Neural cell (in vitro differentiated cells): Measurements from ENCODE around the gene C16orf86. TPM values are rescaled to one million over a fixed set of nuclear protein-coding genes. Genes with fewer than 3 reads are reported as not detected.
A peak's percentile ranks its signal among the peaks of the same experiment; 100 is the strongest.

Experiments
- H2AFZ ChIP-seq: fragments of 200-600, 300-800 bp; sonication (generic), shearing (Covaris generic); 2 replicates; pipeline ENCODE4 v1.6.0; 2014; ENCODE audit warnings: low read depth, mild to moderate bottlenecking, antibody characterized with exemption, low read length, moderate library complexity
- H3F3A ChIP-seq: fragments of 200-600 bp; shearing (Covaris generic); 2 replicates; pipeline ENCODE4 v1.6.1; 2016; ENCODE audit warnings: mild to moderate bottlenecking, moderate library complexity, mixed read lengths, antibody characterized with exemption, low read length; ENCODE audit not compliant: insufficient read depth, poor library complexity, severe bottlenecking
- H3K27ac ChIP-seq: fragments of 200-600, 300-800 bp; sonication (generic), shearing (Covaris generic); 2 replicates; pipeline ENCODE4 v1.5.1; 2014; ENCODE audit warnings: mild to moderate bottlenecking, low read length, moderate library complexity
- H3K27me3 ChIP-seq: fragments of 300-800, 200-600 bp; sonication (generic), shearing (Covaris generic); 2 replicates; pipeline ENCODE4 v1.6.0; 2014; ENCODE audit warnings: mild to moderate bottlenecking, low read depth, low read length, moderate library complexity; ENCODE audit not compliant: insufficient read depth
- H3K36me3 ChIP-seq: fragments of 300-800, 200-600 bp; sonication (generic), shearing (Covaris generic); 2 replicates; pipeline ENCODE4 v1.5.1; 2014; ENCODE audit warnings: mild to moderate bottlenecking, antibody characterized with exemption, low read length, moderate library complexity; ENCODE audit not compliant: insufficient read depth
- H3K4me2 ChIP-seq: fragments of 300-800, 200-600 bp; sonication (generic), shearing (Covaris generic); 2 replicates; pipeline ENCODE4 v1.6.0; 2014; ENCODE audit warnings: mild to moderate bottlenecking, low read length
- H3K4me3 ChIP-seq: fragments of 300-800, 200-600 bp; sonication (generic), shearing (Covaris generic); 2 replicates; pipeline ENCODE4 v1.5.1; 2014; ENCODE audit warnings: mild to moderate bottlenecking, low read length, moderate library complexity
- H3K79me2 ChIP-seq: fragments of 200-600 bp; shearing (Covaris generic); replicated peaks from 2 replicates; pipeline ENCODE4 v1.6.0; 2014; ENCODE audit warnings: mild to moderate bottlenecking, low read length, moderate library complexity; ENCODE audit not compliant: insufficient read depth
- H3K9ac ChIP-seq: fragments of 300-800, 200-600 bp; sonication (generic), shearing (Covaris generic); 2 replicates; pipeline ENCODE4 v1.6.1; 2016; ENCODE audit warnings: mild to moderate bottlenecking, low read length, mixed read lengths
- H3K9me2 ChIP-seq: fragments of 200-600 bp; shearing (Covaris generic); 2 replicates; pipeline ENCODE4 v1.6.1; 2016; ENCODE audit warnings: mild to moderate bottlenecking, low read length, mixed read lengths; ENCODE audit not compliant: insufficient read depth
- H3K9me3 ChIP-seq: fragments of 200-600, 300-800 bp; sonication (generic), shearing (Covaris generic); 2 replicates; pipeline ENCODE4 v1.6.1; 2016; ENCODE audit warnings: mild to moderate bottlenecking, mixed run types, low read length, moderate library complexity, mixed read lengths
- H4K20me1 ChIP-seq: fragments of 200-600 bp; shearing (Covaris generic); 2 replicates; pipeline ENCODE4 v1.6.1; 2016; ENCODE audit warnings: mild to moderate bottlenecking, mixed run types; ENCODE audit not compliant: insufficient read depth
- EP300 ChIP-seq: fragments of 450-650 bp; conservative IDR thresholded peaks from 2 replicates; pipeline ENCODE4 v1.6.1; 2014; ENCODE audit warnings: antibody characterized with exemption, mild to moderate bottlenecking, moderate library complexity; ENCODE audit not compliant: poor library complexity, severe bottlenecking
- EZH2 ChIP-seq: fragments of 200-600, 300-800 bp; shearing (Covaris generic), sonication (generic); IDR thresholded peaks from 2 replicates; pipeline ENCODE4 v1.6.1; 2014; ENCODE audit warnings: antibody characterized with exemption, low read length, borderline replicate concordance, mild to moderate bottlenecking; ENCODE audit not compliant: insufficient read depth, poor library complexity, severe bottlenecking
- MXI1 ChIP-seq: fragments of 450-650 bp; conservative IDR thresholded peaks from 2 replicates; pipeline ENCODE4 v1.6.1; 2014; ENCODE audit warnings: antibody characterized with exemption, mild to moderate bottlenecking; ENCODE audit not compliant: poor library complexity, severe bottlenecking
- POLR2AphosphoS5 ChIP-seq: IDR thresholded peaks from 2 replicates; pipeline ENCODE4 v1.6.1; 2012
- RAD21 ChIP-seq: fragments of 450-650 bp; conservative IDR thresholded peaks from 2 replicates; pipeline ENCODE4 v1.6.1; 2014; ENCODE audit warnings: antibody characterized with exemption, mild to moderate bottlenecking, moderate library complexity
- REST ChIP-seq: IDR thresholded peaks from 2 replicates; pipeline ENCODE4 v1.6.1; 2012; ENCODE audit warnings: borderline replicate concordance
- TAF1 ChIP-seq: IDR thresholded peaks from 2 replicates; pipeline ENCODE4 v1.6.1; 2012; ENCODE audit warnings: low read depth
- polyA plus RNA-seq: library from polyadenylated mRNA; depleted of rRNA; stranded (reverse); fragments of >200 nt; gene quantifications from 2 replicates; pipeline ENCODE4 v1.2.3, GENCODE V29; 2014
- TF ChIP-seq, protein P1 (sequence below): fragments of 450-650 bp; IDR thresholded peaks from 2 replicates; pipeline ENCODE4 v1.5.1; 2014; ENCODE audit warnings: antibody characterized with exemption, mild to moderate bottlenecking, moderate library complexity; ENCODE audit not compliant: poor library complexity, severe bottlenecking

Gene C16orf86
- polyA plus RNA-seq, 1 donor from 2014 or later = 2.4 TPM

DNA sequence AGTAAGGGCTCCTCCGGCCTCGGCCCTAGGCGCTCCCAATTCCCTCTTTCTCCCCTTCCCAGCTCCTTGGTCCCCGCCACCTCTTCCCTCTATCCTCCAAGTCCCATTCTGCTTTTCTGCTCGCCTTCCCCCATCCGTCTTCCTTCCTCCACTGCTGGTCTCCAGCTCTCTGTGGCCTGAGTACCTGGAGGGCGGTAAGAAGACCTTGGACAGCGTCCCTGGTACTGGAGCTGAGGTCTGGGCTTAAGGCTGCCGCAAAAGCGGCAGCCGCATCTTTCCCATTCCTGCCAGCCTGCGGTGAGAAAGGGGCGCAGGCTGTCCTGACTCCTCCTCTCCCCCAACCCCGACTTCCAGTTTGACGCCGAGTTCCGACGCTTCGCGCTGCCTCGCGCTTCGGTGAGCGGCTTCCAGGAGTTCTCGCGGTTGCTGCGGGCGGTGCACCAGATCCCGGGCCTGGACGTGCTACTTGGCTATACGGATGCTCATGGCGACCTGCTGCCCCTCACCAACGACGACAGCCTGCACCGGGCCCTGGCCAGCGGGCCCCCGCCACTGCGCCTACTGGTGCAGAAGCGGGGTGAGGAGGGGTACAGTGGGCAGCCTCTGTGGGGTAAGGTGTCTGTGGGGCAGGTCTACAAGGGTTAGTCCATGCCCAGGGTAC lies 5.4 kb upstream of the C16orf86 start:
- Histone ChIP-seq H3K4me2 (peak overlapping the region; percentile 80), H3K27me3 (no peaks in the 10 kb centered on the region), H3K4me3 (peak overlapping the region; percentile 100), H3F3A (no peaks in the 10 kb centered on the region), H3K9me3 (no peaks in the 10 kb centered on the region), H3K27ac (peak overlapping the region; percentile 97), H3K79me2 (peaks cover 15% of the 10 kb centered on the region), H3K9ac (peak overlapping the region; percentile 96), H3K9me2 (no peaks in the 10 kb centered on the region), H4K20me1 (no peaks in the 10 kb centered on the region), H2AFZ (peak overlapping the region; percentile 68), H3K36me3 (no peaks in the 10 kb centered on the region)
- TF ChIP-seq, protein P1, sequence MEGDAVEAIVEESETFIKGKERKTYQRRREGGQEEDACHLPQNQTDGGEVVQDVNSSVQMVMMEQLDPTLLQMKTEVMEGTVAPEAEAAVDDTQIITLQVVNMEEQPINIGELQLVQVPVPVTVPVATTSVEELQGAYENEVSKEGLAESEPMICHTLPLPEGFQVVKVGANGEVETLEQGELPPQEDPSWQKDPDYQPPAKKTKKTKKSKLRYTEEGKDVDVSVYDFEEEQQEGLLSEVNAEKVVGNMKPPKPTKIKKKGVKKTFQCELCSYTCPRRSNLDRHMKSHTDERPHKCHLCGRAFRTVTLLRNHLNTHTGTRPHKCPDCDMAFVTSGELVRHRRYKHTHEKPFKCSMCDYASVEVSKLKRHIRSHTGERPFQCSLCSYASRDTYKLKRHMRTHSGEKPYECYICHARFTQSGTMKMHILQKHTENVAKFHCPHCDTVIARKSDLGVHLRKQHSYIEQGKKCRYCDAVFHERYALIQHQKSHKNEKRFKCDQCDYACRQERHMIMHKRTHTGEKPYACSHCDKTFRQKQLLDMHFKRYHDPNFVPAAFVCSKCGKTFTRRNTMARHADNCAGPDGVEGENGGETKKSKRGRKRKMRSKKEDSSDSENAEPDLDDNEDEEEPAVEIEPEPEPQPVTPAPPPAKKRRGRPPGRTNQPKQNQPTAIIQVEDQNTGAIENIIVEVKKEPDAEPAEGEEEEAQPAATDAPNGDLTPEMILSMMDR = peak; percentile 19
- TF ChIP-seq POLR2AphosphoS5 = no peak
- no peak for TF ChIP-seq MXI1
- peak; percentile 11 for TF ChIP-seq RAD21
- peak; percentile 52 for TF ChIP-seq REST
- TF ChIP-seq TAF1 = no peak
- TF ChIP-seq EP300 = no peak

DNA sequence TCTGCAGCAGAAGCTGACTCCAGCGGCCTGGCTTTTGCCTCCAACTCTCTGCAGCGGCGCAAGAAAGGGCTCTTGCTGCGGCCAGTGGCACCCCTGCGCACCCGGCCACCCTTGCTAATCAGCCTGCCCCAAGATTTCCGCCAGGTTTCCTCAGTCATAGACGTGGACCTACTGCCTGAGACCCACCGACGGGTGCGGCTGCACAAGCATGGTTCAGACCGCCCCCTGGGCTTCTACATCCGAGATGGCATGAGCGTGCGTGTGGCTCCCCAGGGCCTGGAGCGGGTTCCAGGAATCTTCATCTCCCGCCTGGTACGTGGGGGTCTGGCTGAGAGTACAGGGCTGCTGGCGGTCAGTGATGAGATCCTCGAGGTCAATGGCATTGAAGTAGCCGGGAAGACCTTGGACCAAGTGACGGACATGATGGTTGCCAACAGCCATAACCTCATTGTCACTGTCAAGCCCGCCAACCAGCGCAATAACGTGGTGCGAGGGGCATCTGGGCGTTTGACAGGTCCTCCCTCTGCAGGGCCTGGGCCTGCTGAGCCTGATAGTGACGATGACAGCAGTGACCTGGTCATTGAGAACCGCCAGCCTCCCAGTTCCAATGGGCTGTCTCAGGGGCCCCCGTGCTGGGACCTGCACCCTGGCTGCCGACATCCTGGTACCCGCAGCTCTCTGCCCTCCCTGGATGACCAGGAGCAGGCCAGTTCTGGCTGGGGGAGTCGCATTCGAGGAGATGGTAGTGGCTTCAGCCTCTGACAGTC lies 4.5 kb upstream of the C16orf86 start:
- peak overlapping the region; percentile 97 for H3K27ac ChIP-seq
- H4K20me1 ChIP-seq = no peaks in the 10 kb centered on the region
- peak overlapping the region; percentile 96 for H3K9ac ChIP-seq
- no peaks in the 10 kb centered on the region for H3F3A ChIP-seq
- H3K36me3 ChIP-seq = no peaks in the 10 kb centered on the region
- TF ChIP-seq POLR2AphosphoS5 (no peak), TAF1 (no peak)
- no peaks in the 10 kb centered on the region for H3K27me3 ChIP-seq
- H3K79me2 ChIP-seq = peaks cover 15% of the 10 kb centered on the region
- H3K4me3 ChIP-seq = peak overlapping the region; percentile 100
- H2AFZ ChIP-seq = no peak overlapping the region
- H3K4me2 ChIP-seq = peak overlapping the region; percentile 80
- no peaks in the 10 kb centered on the region for H3K9me3 ChIP-seq
- no peaks in the 10 kb centered on the region for H3K9me2 ChIP-seq

DNA sequence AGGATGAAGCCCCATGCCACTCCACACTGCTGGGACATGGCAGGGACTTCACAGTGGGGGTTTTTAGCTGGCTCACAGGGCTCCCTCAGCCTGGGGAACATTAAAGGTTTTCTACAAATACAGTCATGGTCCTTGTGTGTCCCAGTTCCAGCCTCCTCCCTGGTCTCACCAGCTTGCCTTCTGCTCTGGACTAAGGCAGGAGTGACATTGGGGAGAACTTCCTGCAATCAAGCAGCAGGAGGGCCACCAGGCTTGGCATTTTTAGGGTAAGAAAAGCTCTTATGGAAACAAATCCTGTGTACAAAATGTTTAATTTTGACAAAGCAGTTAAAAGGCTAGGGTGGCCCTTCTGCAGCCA lies 4.0 kb upstream of the C16orf86 start:
- H3K9me2 ChIP-seq = no peaks in the 10 kb centered on the region
- no peak overlapping the region for H3K27ac ChIP-seq
- H3K9ac ChIP-seq = no peak overlapping the region
- no peak overlapping the region for H2AFZ ChIP-seq
- TF ChIP-seq EP300 (no peak), TAF1 (no peak), EZH2 (no peak)
- no peak overlapping the region for H3K4me2 ChIP-seq
- H3K36me3 ChIP-seq = no peaks in the 10 kb centered on the region
- no peaks in the 10 kb centered on the region for H3K9me3 ChIP-seq
- no peaks in the 10 kb centered on the region for H3K27me3 ChIP-seq
- H3F3A ChIP-seq = no peaks in the 10 kb centered on the region
- no peaks in the 10 kb centered on the region for H4K20me1 ChIP-seq
- H3K4me3 ChIP-seq = no peak overlapping the region
- H3K79me2 ChIP-seq = peaks cover 15% of the 10 kb centered on the region
